ENCODE data around the gene SMIM41.

The SMIM41 gene

GRCh38 chr12:52036587-52037171, 42.8 kb upstream of the SMIM41 start:
- ChIA-PET CTCF (interaction anchor here (3.1 kb wide), 1 partner anchor 11 kb away, joined by 13 read pairs; no protein-coding TSS in a partner anchor), POLR2A (ENCODE audit: low non-redundant PET) (no interaction called here)
- H3K27ac ChIP-seq, result peak overlapping the region; percentile 51

GRCh38 chr12:52037248-52037861, 42.1 kb upstream of the SMIM41 start:
- ChIA-PET POLR2A (ENCODE audit: low non-redundant PET) (no interaction called here), CTCF (interaction anchor here (3.1 kb wide), 1 partner anchor 12 kb away, joined by 13 read pairs; no protein-coding TSS in a partner anchor)
- DNase-seq (ENCODE audit: low spot score), result no peak
- H3K27ac ChIP-seq, result 0 out of 2 replicates have a peak overlapping the region, but pooled peaks have one; percentile 51
- no peak for TF ChIP-seq CTCF (conservative IDR thresholded peaks at IDR 0.05; ENCODE audit: low read depth)

More at GRCh38 chr12:52036587-52037171, 42.8 kb upstream of the SMIM41 start:
- no peak for TF ChIP-seq CTCF (conservative IDR thresholded peaks at IDR 0.05; ENCODE audit: low read depth)
- DNase-seq (ENCODE audit: low spot score), result peak; percentile 72

- TF ChIP-seq CTCF (conservative IDR thresholded peaks at IDR 0.05; ENCODE audit: low read depth), result no peak
- DNase-seq (ENCODE audit: low spot score), result no peak
- POLR2A ChIA-PET (ENCODE audit: low non-redundant PET), result no interaction called here
- CTCF ChIA-PET, result interaction anchor here (1.1 to 3.1 kb wide), 2 partner anchors 13 to 15 kb away, joined by 3 to 13 read pairs; no protein-coding TSS in a partner anchor
- no peak overlapping the region for H3K27ac ChIP-seq
Measured at GRCh38 chr12:52038447-52038846, 41.1 kb upstream of the SMIM41 start.

- DNase-seq (ENCODE audit: low spot score), result no peak
- no peak for TF ChIP-seq CTCF (conservative IDR thresholded peaks at IDR 0.05; ENCODE audit: low read depth)
- POLR2A ChIA-PET (ENCODE audit: low non-redundant PET), result no interaction called here
- H3K27ac ChIP-seq, result no peak overlapping the region
- CTCF ChIA-PET, result interaction anchor here (0.8 kb wide), 1 partner anchor 16 kb away, joined by 6 read pairs; no protein-coding TSS in a partner anchor
Measured at GRCh38 chr12:52041035-52041434, 38.5 kb upstream of the SMIM41 start.

- no peak for DNase-seq (ENCODE audit: low spot score)
- POLR2A ChIA-PET (ENCODE audit: low non-redundant PET), result no interaction called here
- CTCF ChIA-PET, result no interaction called here
- TF ChIP-seq CTCF (conservative IDR thresholded peaks at IDR 0.05; ENCODE audit: low read depth), result no peak
- no peak overlapping the region for H3K27ac ChIP-seq
Measured at GRCh38 chr12:52041695-52042123, 37.8 kb upstream of the SMIM41 start.

GRCh38 chr12:52042706-52043385, 36.7 kb upstream of the SMIM41 start:
- CTCF ChIA-PET, result interaction anchor here (1.0 kb wide), 1 partner anchor 17 kb away, joined by 4 read pairs; no protein-coding TSS in a partner anchor
- DNase-seq (ENCODE audit: low spot score), result no peak
- no peak overlapping the region for H3K27ac ChIP-seq
- POLR2A ChIA-PET (ENCODE audit: low non-redundant PET), result no interaction called here
- no peak for TF ChIP-seq CTCF (conservative IDR thresholded peaks at IDR 0.05; ENCODE audit: low read depth)

Measured in RWPE1 (cell line).